NB4 (cell line): ENCODE data around the gene FAM120AOS.
A peak's percentile ranks its signal among the peaks of the same experiment; 100 is the strongest.

Experiments
- DNase-seq: peaks from one replicate; pipeline ENCODE4 v3.0.0; 2010; ENCODE audit warnings: low read depth
- H3K4me3 ChIP-seq: one replicate; pipeline ENCODE4 v1.5.1; 2011; ENCODE audit warnings: mild to moderate bottlenecking, low read depth, low read length, moderate library complexity
- MAX ChIP-seq: IDR thresholded peaks from 2 replicates; pipeline ENCODE4 v1.6.1; 2011; ENCODE audit warnings: low read depth, low read length
- MYC ChIP-seq: IDR thresholded peaks from 2 replicates; pipeline ENCODE4 v1.6.1; 2011; ENCODE audit warnings: low read depth, low read length
- POLR2A ChIP-seq: IDR thresholded peaks from 2 replicates; pipeline ENCODE4 v1.6.1; 2011; ENCODE audit warnings: mild to moderate bottlenecking; ENCODE audit not compliant: insufficient read length; ENCODE audit errors: extremely low read depth
- TF ChIP-seq, protein P1 (sequence below): IDR thresholded peaks from one replicate; pipeline ENCODE4 v1.5.1; 2012; ENCODE audit warnings: low read depth, low read length

Gene FAM120AOS

GRCh38 chr9:93415176-93415690, 38.1 kb downstream of the FAM120AOS start:
- no peak overlapping the region for H3K4me3 ChIP-seq
- TF ChIP-seq, protein P1, sequence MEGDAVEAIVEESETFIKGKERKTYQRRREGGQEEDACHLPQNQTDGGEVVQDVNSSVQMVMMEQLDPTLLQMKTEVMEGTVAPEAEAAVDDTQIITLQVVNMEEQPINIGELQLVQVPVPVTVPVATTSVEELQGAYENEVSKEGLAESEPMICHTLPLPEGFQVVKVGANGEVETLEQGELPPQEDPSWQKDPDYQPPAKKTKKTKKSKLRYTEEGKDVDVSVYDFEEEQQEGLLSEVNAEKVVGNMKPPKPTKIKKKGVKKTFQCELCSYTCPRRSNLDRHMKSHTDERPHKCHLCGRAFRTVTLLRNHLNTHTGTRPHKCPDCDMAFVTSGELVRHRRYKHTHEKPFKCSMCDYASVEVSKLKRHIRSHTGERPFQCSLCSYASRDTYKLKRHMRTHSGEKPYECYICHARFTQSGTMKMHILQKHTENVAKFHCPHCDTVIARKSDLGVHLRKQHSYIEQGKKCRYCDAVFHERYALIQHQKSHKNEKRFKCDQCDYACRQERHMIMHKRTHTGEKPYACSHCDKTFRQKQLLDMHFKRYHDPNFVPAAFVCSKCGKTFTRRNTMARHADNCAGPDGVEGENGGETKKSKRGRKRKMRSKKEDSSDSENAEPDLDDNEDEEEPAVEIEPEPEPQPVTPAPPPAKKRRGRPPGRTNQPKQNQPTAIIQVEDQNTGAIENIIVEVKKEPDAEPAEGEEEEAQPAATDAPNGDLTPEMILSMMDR, result no peak
- no peak for DNase-seq

GRCh38 chr9:93413530-93413929, 39.9 kb downstream of the FAM120AOS start:
- TF ChIP-seq MAX, result no peak
- no peak for TF ChIP-seq MYC
- no peak for TF ChIP-seq POLR2A
- TF ChIP-seq, protein P1, result no peak

GRCh38 chr9:93406371-93406770, 47.0 kb downstream of the FAM120AOS start:
- H3K4me3 ChIP-seq, result no peak overlapping the region
- TF ChIP-seq MYC (no peak), POLR2A (no peak), MAX (no peak)
- TF ChIP-seq, protein P1, result no peak
- DNase-seq, result no peak

More at GRCh38 chr9:93413530-93413929, 39.9 kb downstream of the FAM120AOS start:
- no peak overlapping the region for H3K4me3 ChIP-seq
- no peak for DNase-seq

DNA sequence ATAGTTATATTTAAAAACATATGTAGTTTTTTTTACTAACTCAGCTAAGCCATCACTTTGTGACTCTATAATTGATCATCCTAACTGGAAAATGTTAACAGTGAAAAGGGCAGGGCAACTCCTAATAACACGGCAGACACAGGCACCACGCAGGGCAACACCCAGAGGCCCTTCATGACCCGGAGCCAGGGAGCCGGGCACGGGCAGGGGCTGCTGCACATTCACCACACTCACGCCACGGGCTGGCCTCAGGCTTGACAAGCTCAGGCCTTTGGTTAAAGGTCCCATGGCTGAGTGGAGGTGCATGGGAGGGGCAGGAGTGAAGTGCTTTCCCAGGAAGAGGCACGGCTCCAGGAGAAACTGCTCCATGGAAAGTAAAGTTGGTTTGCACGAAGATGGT, 54.9 kb downstream of the FAM120AOS start:
- TF ChIP-seq MYC, result no peak
- no peak for TF ChIP-seq MAX
- TF ChIP-seq, protein P1, result no peak
- TF ChIP-seq POLR2A, result no peak
- DNase-seq, result no peak

GRCh38 chr9:93397661-93398373, 55.6 kb downstream of the FAM120AOS start:
- DNase-seq, result peak; percentile 56
- TF ChIP-seq POLR2A (no peak), MAX (no peak)
- no peak overlapping the region for H3K4me3 ChIP-seq

More for the DNA sequence above, 54.9 kb downstream of the FAM120AOS start:
- H3K4me3 ChIP-seq, result no peak overlapping the region
